ENCODE results near the gene SLC25A47.
A peak's percentile ranks its signal among the peaks of the same experiment; 100 is the strongest.
"Not testable (repeated sequence)": the region's sequence is repeated elsewhere in the genome, so short reads cannot be mapped to it uniquely, and the experiment has no call there.

Gene SLC25A47

DNA sequence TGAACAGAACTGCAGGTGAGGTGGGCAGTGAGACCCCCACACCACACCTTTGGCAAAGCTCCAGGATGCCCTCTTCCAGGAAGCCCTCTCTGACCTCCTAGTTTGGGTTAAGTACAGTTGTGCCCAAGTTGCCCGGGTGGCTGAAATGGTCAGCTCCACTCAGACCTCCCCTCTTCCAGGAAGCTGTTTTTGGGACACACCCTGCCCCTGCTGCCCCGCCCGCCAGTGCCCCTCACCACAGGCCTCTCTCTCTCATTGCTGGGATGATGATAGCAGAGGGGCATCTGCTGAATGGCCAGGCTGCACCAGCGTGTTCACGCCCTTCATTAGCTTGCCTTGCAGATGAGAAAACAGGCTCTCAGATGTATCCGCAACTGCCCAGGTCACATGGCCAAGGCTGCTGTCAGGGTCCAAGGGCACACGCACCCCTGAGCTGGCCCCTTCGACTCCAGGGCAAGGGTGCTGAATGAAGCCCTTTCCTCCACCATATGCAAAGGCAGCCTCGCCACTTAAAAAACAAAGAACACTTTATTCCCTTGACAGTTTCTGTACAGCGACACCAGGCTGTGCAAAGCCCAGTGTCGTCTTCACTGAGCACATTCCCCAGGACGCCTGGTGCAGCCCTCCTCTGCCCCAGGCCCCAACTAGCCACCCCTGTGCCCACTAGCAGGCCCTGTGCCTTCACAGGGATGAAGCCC is 32.4 kb upstream of the SLC25A47 start:
- DNase-seq: no peak

DNA sequence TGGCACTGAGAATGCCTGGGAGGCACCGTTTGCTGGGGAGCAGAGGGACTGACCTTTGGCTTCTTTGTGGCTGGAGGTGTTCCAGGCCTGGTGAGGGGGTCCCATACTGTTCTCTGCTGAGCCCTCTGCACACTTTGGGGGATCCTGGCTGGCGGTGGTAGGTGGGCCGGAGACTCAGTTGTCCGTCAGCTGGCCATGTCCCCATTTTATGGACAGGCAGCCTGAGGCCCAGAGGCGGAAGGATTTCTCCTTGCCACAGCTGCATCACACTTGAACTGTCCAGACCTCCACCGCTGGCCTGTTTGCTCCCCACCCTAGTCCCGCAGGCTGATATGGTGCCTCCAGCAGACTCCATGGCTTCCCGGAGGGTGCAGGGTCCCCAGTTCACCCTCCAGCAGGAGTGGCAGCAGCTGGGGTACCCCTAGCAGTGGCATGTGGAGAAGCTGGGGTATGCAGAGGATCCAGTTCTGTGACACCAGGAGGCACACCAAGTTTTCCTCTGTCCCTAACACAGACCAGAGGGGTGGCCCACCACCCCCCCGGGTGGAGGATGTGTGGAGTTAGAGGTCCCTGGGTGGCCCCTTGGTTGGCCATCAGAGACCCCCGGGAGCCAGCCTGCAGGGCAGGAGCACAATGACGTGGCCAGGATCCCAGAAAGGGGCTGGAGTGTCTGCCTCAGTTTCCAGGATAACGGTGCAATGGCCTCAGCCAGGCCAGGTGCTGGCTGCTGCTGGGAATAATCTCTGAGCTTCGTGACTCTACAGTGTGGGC is 31.6 kb upstream of the SLC25A47 start:
- no peak for DNase-seq

DNA sequence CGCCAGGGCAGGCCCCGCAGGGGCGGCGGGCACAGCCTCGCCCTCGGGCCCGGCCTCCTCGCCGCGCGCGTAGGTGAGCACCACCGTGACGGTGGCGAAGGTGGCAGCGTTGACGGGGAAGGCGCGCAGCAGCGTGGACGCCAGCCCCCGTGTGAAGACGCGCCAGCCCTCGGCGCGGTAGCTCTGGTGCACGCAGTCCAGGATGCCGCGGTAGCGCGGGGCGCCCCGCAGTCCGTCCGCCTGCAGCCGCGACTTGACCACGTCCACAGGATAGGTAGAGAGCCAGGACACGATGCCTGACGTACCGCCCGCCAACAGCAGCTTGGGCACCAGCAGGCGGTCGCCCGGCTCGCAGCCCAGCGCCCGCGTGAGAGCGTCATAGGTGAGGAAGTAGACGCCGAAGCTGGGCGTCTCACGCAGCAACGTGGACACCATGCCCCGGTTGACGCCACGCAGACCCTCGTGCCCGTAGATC is 30.8 kb upstream of the SLC25A47 start:
- no peak for DNase-seq

DNA sequence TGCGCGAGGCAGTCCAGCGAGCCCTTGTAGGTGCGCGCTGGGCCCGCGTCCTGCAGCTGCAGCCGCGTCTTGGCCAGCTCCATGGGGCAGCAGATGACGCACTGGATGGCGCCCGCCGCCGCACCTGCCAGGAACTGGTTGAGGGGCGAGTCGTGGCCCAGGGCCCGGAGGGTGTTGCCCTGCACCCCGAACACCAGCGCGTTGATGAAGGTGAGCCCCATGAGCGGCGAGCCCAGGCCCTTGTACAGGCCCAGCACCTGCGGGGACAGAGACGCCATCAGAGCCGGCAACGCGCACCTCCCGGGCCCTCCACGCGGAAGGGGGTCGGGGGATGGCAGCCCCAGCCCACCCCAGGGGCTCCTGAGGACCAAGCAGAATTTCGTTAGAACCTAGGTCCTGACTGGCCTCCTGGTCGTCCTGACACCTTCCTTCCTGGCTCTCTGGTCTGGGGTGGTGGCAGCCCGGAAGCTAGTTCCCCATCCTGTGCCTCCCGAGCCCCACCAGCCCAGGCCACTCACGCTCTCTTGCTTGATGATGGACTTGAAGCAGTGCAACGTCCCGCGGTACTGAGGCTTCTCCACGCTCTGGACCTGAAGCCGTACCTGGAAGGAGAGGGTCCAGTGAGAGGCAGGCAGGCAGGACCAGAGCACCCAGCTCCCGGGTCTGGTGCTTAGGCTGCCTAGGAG is 30.2 kb upstream of the SLC25A47 start:
- DNase-seq: no peak

DNA sequence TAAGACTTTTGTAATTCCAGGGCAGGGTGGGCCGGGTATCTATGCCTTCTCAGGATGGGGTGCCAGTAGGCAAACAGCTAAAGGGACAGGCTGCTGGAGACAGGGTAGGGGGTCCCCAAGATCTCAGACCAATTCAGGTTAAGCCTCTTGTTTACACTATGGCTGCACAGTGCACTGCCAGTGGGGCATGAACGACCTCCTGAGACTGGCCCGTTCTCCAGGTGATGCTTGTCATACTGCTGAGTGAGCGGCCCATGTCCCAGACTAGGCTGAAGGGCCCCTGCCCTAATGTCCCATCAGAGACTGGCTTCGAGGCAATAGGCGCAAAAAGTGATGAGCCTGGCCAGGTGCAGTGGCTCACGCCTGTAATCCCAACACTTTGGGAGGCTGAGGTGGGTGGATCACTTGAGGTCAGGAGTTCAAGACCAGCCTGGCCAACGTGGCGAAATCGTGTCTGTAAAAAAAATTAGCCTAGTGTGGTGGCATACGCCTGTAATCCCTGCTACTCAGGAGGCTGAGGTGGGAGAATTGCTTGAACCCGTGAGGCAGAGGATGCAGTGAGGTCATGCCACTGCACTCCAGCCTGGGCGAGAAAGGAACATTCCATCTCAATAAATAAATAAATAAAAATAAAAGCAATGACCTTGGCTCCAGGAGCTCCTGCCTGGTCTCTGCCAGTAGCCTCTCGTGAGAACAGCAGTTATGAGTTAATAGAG is 29.5 kb upstream of the SLC25A47 start:
- DNase-seq: no peak

DNA sequence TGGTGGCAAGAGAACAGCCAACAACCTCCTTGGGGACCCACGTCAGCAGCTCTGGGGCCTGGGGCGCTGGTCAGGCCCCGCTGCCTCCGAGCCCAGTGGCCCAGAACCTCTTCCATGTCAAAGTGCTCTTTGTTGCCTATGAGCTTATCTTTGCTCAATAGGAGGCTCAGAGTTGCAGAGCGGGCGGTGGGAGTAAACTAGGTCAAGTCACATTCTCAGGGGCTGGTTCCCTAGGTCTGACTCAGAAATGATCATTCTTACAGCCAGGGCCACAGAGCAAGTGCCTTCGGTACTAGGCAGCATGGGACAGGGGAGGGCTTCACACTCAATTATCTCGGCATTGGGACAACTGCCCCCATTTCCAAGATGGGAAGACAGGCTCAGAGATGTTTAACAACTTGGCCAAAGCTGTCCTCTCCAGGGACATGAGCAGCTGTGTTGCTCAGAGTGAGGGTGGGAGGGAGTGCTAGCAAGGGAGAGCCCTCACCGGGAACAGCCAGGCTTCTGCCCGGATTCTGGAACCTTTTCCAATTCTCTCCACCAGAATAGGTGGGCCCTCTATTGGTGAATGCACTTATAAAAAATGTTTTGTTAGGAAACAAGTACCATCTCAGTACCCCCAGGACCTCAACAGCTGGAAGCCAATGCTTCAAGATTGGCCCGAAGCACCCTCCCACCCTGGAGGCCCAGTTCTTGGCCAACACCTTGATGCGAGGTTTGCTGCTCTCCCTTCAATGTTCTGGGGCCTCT is 28.8 kb upstream of the SLC25A47 start:
- DNase-seq: no peak

DNA sequence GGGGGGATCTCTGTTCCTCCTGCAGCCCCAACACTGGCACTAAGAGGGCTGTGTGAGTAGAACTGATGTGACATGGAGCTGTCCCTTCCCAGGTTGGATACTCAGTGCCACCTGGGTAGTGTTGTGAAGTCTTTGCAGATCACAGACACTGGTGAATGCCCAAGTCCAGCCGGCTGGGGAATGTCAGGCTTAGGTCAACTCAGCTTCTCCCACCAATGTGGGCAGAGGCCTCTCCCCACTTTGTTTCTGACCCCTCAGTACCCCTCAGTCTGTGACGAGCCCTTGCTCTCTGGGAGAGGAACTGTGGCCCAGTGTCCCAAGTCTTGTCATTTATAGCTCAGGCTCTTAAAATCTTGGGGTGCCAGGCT is 28.2 kb upstream of the SLC25A47 start:
- no peak for DNase-seq

DNA sequence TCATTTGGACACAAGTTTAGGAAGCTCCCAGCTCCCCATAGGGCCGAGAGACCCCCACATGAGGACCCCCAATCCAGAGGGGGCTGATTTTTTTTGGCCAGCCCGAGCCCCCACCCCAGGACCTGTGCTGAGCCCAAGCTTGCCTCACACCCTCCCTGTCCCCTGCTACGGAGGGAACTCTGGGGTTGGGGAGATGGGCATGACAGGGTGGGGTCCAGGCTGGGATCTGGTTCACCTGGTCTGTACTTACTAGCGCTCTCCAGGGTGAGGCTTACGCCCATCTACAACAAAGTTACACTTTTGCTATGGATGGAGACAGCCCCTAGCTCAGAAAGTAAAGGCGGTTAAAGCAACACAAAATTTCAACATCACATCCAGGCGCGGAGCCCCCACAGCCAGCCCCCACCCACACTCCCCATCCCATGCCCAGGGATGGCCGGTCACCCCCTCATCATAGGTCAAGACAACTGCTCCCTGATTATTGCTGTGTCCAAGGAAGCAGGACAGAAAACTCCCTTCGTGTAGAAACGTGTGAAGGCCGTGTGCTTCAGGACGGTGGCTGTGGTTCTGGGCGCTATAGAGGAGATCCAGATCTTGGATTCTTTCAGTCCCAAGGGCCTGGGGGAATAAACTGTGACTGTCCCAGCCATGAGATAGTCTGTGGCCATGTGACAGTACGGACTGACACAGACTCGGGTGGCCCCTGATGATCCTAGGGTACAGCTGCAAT is 27.6 kb upstream of the SLC25A47 start:
- DNase-seq: no peak

DNA sequence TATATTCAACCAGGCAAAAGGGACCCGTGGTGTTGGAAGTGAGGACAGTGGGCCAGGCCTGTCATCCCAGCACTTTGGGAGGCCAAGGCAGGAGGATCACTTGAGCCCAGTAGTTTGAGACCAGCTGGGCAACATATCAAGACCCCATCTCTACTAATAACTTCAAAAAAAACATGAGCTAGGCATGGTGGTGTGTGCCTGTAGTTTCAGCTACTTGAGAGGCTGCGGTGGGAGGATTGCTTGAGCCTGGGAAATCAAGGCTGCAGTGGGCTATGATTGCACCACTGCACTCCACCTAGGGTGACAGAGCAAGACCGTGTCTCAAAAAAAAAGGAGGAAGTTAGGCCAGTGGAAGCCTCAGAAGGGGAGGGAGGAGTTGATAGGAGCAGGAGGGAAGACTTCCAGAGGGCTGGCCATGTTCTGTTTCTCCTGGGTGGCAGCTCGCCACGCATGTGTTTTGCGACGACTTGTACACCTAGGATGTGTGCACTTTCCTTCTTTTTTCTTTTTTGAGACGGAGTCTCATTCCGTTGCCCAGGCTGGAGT is 27.0 kb upstream of the SLC25A47 start:
- DNase-seq: no peak

DNA sequence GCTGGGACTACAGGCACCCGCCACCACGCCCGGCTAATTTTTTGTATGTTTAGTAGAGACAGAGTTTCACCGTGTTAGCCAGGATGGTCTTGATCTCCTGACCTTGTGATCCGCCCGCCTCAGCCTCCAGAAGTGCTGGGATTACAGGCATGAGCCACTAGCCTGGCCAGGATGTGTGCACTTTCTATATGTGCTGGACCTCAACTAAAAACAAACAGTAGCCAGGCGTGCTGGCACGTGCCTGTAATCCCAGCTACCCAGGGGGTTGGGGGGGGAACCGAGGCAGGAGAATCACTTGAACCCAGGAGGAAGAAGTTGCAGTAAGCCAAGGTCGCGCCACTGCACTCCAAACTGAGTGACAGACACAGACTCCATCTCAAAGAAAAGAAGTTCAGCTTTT is 26.4 kb upstream of the SLC25A47 start:
- DNase-seq: not testable (repeated sequence)

DNA sequence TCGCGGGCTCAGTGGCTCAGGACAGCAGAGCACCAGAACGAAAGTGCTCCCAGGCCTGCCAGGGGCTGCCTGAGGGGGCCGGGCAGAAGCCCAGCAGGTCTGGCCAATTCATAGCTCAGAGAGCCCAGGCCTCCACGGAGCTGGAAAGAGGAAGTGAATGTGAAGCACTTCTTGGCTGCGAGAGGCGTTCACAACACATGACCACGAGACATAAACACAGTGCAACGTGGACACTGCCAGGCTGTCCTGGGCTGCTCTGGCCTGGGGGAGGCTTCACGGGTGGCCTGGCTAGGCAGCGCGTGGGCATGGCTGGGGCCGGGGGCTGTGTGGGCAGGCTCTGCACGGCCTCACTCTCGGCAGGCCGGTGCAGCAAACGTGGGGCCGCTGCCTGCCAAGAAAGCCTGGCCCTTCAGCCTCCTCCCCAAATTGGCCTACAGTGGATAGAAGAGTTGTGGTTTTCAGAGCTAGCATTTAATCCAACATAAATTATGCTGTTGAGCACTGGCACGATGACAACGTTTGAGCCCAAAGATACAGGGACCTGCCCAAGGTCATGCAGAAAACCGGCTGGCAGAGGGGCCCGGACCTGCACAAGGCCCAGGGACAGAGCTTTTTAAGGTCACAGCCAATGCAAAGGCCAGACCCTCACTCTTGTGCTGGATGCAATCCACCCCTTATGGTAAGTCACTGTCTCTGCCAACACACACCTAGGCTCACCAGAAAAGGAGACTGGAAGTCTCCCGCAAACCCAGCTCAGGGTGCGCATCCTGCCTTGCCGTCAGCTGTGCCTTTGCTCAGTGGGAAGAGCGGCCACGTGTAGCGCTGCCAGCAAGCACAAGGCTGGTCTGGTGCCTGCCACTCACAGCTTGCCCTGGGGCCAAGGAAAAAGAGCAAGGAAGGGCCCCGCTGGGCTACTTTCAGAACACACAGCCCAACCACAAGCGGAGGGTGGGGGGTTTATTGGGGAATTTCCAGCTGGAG is 25.5 kb upstream of the SLC25A47 start:
- no peak for DNase-seq

DNA sequence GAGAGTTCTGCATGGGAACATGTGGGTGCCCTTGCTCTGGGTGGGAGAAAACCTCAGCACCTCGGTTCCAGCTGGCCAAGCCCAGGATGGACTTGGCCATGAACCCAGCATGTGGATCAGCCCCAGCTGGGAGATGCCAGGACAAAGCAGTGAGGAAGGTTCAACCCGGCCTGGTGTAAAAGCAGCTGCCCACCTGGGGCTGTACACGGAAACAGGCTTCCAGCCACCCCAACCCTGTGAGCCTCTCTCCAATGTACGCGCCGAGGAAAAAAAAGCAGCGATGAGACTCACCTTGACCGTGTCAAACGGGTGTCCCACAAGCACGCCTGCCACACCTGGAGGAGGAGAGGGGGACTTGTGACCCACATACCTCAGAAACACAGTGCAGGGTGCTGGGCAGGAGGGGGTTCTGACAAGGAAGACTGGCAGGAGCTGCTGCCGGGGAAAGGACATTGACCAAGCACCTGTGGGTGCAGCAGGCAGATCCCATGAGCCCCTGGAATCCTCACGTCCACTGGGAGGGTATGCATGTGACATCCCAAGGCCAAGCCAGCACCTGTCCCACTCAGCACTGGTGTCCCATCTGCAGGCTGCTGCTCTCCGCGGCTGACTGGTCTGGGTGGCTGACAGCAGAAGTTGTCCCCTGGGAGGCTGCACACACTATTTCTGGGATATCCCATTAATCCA is 24.4 kb upstream of the SLC25A47 start:
- DNase-seq: no peak

DNA sequence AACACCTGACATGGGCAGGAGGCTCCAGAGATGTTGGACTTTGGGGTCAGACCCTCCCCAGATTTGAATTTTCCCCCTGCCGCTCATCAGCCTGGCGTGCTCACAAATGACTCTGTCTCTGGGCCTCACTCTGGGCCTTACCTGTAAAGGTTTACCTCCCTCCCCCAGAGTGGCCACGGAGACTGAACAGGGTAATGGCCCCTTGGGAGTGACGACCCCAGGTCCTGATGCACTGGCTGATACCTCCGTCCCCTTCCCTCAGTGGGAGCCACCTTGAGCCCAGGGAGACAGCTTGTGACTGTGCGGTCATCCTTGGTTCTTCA is 23.9 kb upstream of the SLC25A47 start:
- no peak for DNase-seq

DNA sequence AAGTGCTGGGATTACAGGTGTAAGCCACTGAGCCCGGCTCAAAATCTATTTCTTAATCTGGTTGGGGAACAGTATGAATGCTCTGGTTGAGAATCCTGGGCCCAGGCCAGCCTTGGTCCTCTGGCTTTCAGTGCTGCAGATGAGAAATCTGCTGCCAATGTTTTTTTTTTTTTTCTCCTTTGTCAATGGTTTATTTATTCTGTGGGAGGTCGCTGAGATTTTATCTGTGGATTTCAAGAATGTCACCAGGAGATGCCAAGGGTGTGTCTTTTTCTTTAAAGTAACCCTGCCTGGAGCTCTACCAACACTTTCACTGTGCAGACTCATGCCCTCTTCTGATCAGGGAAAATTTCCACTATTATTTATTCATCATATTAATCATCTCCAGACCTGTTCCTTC is 20.5 kb upstream of the SLC25A47 start:
- DNase-seq: no peak

DNA sequence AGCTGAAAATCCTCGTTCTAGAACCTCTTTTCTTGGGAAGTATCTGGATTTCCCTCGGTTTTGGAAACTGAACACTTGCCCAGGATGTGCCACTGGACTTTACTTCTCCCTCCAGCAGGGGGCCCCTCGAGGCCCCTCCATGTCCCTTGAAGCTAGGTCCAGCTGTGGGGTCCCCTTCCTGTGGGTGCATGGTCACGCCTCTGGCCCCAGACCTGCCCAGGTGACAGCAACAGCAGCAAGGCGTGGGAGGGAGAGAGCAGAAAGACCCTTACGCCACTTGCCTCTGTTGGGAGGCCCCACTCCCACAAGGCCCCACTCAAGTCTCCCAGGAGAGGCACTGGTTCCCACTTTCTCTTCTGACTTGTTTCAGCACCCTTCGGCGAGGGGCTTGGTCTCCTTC is 20.0 kb upstream of the SLC25A47 start:
- no peak for DNase-seq

DNA sequence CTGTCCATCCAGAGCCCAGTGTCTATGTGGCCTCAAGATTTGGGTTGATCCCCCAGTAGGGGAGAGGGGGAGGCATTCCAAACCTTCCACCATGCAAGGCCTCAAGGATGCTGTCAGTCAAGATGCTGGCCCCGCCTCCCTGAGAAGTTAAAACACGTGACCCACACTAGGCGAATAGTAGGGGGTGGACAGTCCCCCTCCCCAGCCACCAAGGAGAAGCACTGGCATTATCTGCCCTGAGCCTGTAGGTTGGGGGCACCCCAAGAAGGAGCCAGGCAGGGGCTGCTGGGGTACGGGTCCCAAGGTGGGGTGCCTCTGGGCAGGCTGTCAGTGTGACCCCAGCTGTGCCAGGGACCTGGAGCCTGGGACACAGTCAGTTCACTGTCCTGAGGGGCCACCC is 19.2 kb upstream of the SLC25A47 start:
- DNase-seq: no peak

DNA sequence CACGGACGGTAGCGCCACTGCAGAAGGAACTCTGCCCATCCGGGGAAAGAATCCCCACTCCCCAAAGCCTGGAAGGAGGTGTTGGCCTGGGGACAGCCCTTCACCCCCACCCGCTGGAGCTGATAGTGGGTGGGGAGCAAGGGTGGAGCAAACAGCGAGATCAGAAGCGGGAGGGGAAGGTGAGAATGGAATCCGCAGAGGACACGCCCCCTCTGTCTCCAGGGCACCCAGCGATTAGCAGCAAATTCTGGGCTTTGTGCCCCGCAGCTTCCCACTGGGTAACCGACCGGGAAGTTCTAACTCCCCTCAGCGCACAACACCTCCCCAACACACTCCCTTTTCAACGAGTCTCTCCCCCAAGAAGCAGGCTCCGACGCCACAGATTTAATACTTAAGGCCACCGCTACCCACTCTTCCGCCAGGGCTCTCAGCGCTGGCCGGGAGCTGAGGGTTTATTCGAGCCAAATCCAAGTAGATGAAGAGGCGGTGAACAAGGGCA is 18.3 kb upstream of the SLC25A47 start:
- peak; percentile 13 for DNase-seq

DNA sequence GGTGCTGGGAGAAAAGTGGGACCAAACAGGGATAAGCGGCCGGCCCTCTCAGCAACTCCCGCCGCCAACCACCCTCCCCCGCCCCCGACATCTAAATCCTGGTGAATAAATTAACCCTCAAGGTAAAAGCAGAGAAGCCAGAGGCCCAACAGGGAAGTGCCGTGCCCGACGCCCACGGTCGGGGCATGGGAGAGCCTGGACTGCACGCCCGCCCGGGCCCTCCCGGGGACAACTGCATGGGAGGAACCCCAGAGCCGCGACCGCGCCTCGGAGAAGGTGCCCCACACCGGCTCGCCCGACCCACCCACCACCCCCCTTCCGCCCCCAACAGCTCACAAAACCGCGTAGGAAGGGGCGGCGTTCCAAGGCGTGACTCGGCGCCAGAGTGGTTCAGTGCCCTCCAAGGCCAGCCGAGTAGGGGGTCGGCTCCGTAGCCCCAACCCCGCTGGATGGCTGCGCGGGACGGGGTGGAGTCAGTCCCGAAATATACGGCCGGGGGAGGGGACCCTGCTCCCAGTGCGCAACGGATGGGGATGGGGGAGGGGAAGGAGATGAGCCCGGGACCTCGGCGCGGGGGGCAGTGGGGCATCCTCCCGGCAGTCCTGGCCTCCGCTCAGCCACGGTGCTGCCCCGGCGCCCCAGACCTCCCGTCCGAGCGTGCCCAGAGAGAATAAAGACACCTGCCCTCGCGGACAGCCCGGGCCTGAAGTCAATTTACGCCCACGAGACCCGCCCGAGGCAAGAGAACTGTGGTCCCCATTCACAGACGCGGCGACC is 17.6 kb upstream of the SLC25A47 start:
- DNase-seq: peak; percentile 72
